Mesenchymal stem cell (in vitro differentiated cells and primary cell): Measurements from ENCODE around the gene LPP.

ENCODE experiments used
- DNase-seq: peaks from one replicate; pipeline ENCODE4 v3.0.0-alpha.2; 2013
- H2AFZ ChIP-seq: one replicate; pipeline ENCODE4 v1.6.1; 2013; ENCODE audit warnings: low read depth, mild to moderate bottlenecking, control low read depth, inconsistent platforms, low read length, moderate library complexity
- H2AK5ac ChIP-seq: 2 replicates; pipeline ENCODE4 v1.6.1; 2013; ENCODE audit warnings: low read length, moderate library complexity, mild to moderate bottlenecking, inconsistent platforms; ENCODE audit not compliant: severe bottlenecking
- H2BK120ac ChIP-seq: one replicate; pipeline ENCODE4 v1.6.1; 2013; ENCODE audit warnings: low read depth, mild to moderate bottlenecking, inconsistent platforms, low read length, moderate library complexity
- H2BK12ac ChIP-seq, 2 experiments: one replicate each; pipeline ENCODE4 v1.6.1; 2013; ENCODE audit warnings: inconsistent platforms in 2 of 2, low read length in 2 of 2, mild to moderate bottlenecking in 2 of 2, moderate library complexity in 2 of 2, control low read depth in 1 of 2
- H2BK15ac ChIP-seq: one replicate; pipeline ENCODE4 v1.6.1; 2013; ENCODE audit warnings: mild to moderate bottlenecking, low read depth, inconsistent platforms; ENCODE audit not compliant: poor library complexity, severe bottlenecking
- H2BK5ac ChIP-seq: 2 replicates; pipeline ENCODE4 v1.6.1; 2013; ENCODE audit warnings: low read depth, mild to moderate bottlenecking, low read length, control low read depth, inconsistent platforms; ENCODE audit not compliant: poor library complexity, severe bottlenecking
- H3K14ac ChIP-seq, 2 experiments: one replicate each; pipeline ENCODE4 v1.6.1; 2013; ENCODE audit warnings: inconsistent platforms in 2 of 2, low read length in 2 of 2, control low read depth in 1 of 2, mild to moderate bottlenecking in 1 of 2, moderate library complexity in 1 of 2
- H3K18ac ChIP-seq, 2 experiments: one replicate each; pipeline ENCODE4 v1.6.1; 2013; ENCODE audit warnings: inconsistent platforms in 2 of 2, low read length in 2 of 2, control low read depth in 1 of 2, low read depth in 1 of 2, mild to moderate bottlenecking in 1 of 2
- H3K23ac ChIP-seq, 2 experiments: one replicate each; pipeline ENCODE4 v1.6.1; 2013; ENCODE audit warnings: inconsistent platforms in 2 of 2, low read length in 2 of 2, mild to moderate bottlenecking in 2 of 2, moderate library complexity in 2 of 2, control low read depth in 1 of 2
- H3K27ac ChIP-seq: 2 replicates; pipeline ENCODE4 v1.5.1; 2013; ENCODE audit warnings: mild to moderate bottlenecking, moderate library complexity, low read length, control low read depth, inconsistent platforms; ENCODE audit not compliant: poor library complexity, severe bottlenecking
- H3K27me3 ChIP-seq, 2 experiments: 2 replicates each; pipeline versions ENCODE4 v1.6.1 to v1.7.0; 2013; ENCODE audit warnings: low read length in 2 of 2, mild to moderate bottlenecking in 2 of 2, moderate library complexity in 2 of 2, control low read depth in 1 of 2, inconsistent platforms in 1 of 2; ENCODE audit not compliant: control insufficient read depth in 1 of 2, insufficient read depth in 1 of 2
- H3K36me3 ChIP-seq, 2 experiments: 2 replicates each; pipeline versions ENCODE4 v1.6.1 to v1.7.0; 2013; ENCODE audit warnings: low read length in 2 of 2, control low read depth in 1 of 2, inconsistent platforms in 1 of 2, low read depth in 1 of 2, mild to moderate bottlenecking in 1 of 2; ENCODE audit not compliant: insufficient read depth in 2 of 2, control insufficient read depth in 1 of 2
- H3K4ac ChIP-seq, 2 experiments: one replicate each; pipeline ENCODE4 v1.6.1; 2013; ENCODE audit warnings: inconsistent platforms in 2 of 2, low read length in 2 of 2, mild to moderate bottlenecking in 2 of 2, moderate library complexity in 2 of 2, control low read depth in 1 of 2, low read depth in 1 of 2
- H3K4me1 ChIP-seq: 2 replicates; pipeline ENCODE4 v1.6.1; 2013; ENCODE audit warnings: low read depth, low read length, control low read depth; ENCODE audit not compliant: control insufficient read depth, insufficient read depth
- H3K4me2 ChIP-seq: 2 replicates; pipeline ENCODE4 v1.6.1; 2013; ENCODE audit warnings: low read length, mild to moderate bottlenecking, inconsistent platforms; ENCODE audit not compliant: poor library complexity, severe bottlenecking
- H3K4me3 ChIP-seq, 2 experiments: 2 replicates each; pipeline versions ENCODE4 v1.5.1 to v1.7.0; 2013; ENCODE audit warnings: low read length in 2 of 2, mild to moderate bottlenecking in 2 of 2, control low read depth in 1 of 2, low read depth in 1 of 2; ENCODE audit not compliant: insufficient read depth in 1 of 2
- H3K79me1 ChIP-seq: replicated peaks from 2 replicates; pipeline ENCODE4 v1.6.1; 2013; ENCODE audit warnings: mild to moderate bottlenecking, control low read depth, low read length, inconsistent platforms; ENCODE audit not compliant: poor library complexity, severe bottlenecking
- H3K9ac ChIP-seq: 2 replicates; pipeline ENCODE4 v1.7.0; 2013; ENCODE audit warnings: mild to moderate bottlenecking, low read length, moderate library complexity
- H3K9me3 ChIP-seq: 2 replicates; pipeline ENCODE4 v1.7.0; 2013; ENCODE audit warnings: mild to moderate bottlenecking, low read length; ENCODE audit not compliant: control insufficient read depth
- H4K8ac ChIP-seq: one replicate; pipeline ENCODE4 v1.6.1; 2013; ENCODE audit warnings: inconsistent platforms, mild to moderate bottlenecking, low read length, moderate library complexity
- H4K91ac ChIP-seq: one replicate; pipeline ENCODE4 v1.6.1; 2013; ENCODE audit warnings: mild to moderate bottlenecking, low read length, inconsistent platforms
- WGBS: methylation state at CpG from one replicate; pipeline ENCODE4 v1.1.7; 2013; ENCODE audit warnings: mixed read lengths; 5-methylcytosine and 5-hydroxymethylcytosine counted together

Gene LPP

GRCh38 chr3:188392076-188392475, 238.1 kb downstream of the LPP start:
- no peaks in the 10 kb centered on the region for H3K36me3 ChIP-seq
- H3K4me2 ChIP-seq: no peak overlapping the region
- H3K9ac ChIP-seq: no peak overlapping the region
- H3K14ac ChIP-seq: no peak overlapping the region
- H3K23ac ChIP-seq: no peak overlapping the region
- no peak overlapping the region for H3K4ac ChIP-seq
- DNase-seq: no peak
- no peak overlapping the region for H2AFZ ChIP-seq
- no peak overlapping the region for H4K8ac ChIP-seq
- no peak overlapping the region for H4K91ac ChIP-seq
- no peak overlapping the region for H2BK120ac ChIP-seq
- no peak overlapping the region for H2BK5ac ChIP-seq
- H3K4me3 ChIP-seq: no peak overlapping the region
- H3K27me3 ChIP-seq: no peaks in the 10 kb centered on the region
- H3K79me1 ChIP-seq: peaks cover 16% of the 10 kb centered on the region
- H3K4me1 ChIP-seq: peaks cover 3% of the 10 kb centered on the region
- H3K27ac ChIP-seq: no peak overlapping the region
- no peak overlapping the region for H2BK12ac ChIP-seq
- H2BK15ac ChIP-seq: no peak overlapping the region
- H3K18ac ChIP-seq: no peak overlapping the region
- no peak overlapping the region for H2AK5ac ChIP-seq
- no peaks in the 10 kb centered on the region for H3K9me3 ChIP-seq
- no CpG with 5 or more reads among the region's 4 CpGs for WGBS

- WGBS: 100% methylated on average over 1 of the region's 1 CpG
- Histone ChIP-seq H2BK120ac (no peak overlapping the region), H3K36me3 (peaks cover 0 to 8% of the 10 kb centered on the region in 2 experiments), H2BK12ac (no peak overlapping the region), H2AFZ (no peak overlapping the region), H3K23ac (no peak overlapping the region), H3K4me1 (peaks cover 3% of the 10 kb centered on the region), H4K91ac (no peak overlapping the region), H3K4me2 (no peak overlapping the region), H2AK5ac (no peak overlapping the region), H3K9ac (no peak overlapping the region), H3K18ac (no peak overlapping the region), H2BK15ac (no peak overlapping the region), H3K4me3 (no peak overlapping the region), H3K4ac (no peak overlapping the region), H4K8ac (no peak overlapping the region), H3K9me3 (no peaks in the 10 kb centered on the region), H3K14ac (no peak overlapping the region), H2BK5ac (no peak overlapping the region), H3K27ac (no peak overlapping the region), H3K79me1 (peaks cover 19% of the 10 kb centered on the region), H3K27me3 (no peaks in the 10 kb centered on the region)
- DNase-seq: no peak
These were observed 240.7 kb downstream of the LPP start for GRCh38 chr3:188394623-188395022.

GRCh38 chr3:188396251-188396650, 242.3 kb downstream of the LPP start:
- Histone ChIP-seq H4K8ac (no peak overlapping the region), H3K23ac (no peak overlapping the region), H3K18ac (no peak overlapping the region), H3K14ac (no peak overlapping the region), H3K36me3 (peaks cover 0 to 8% of the 10 kb centered on the region in 2 experiments), H2BK12ac (no peak overlapping the region), H3K27ac (no peak overlapping the region), H3K4me3 (no peak overlapping the region), H2BK120ac (no peak overlapping the region), H4K91ac (no peak overlapping the region), H3K79me1 (peaks cover 15% of the 10 kb centered on the region), H2AFZ (no peak overlapping the region), H2BK15ac (no peak overlapping the region), H3K4me1 (peaks cover 1% of the 10 kb centered on the region), H3K9me3 (no peaks in the 10 kb centered on the region), H3K27me3 (no peaks in the 10 kb centered on the region), H3K4me2 (no peak overlapping the region), H3K4ac (no peak overlapping the region), H2BK5ac (no peak overlapping the region), H2AK5ac (no peak overlapping the region), H3K9ac (no peak overlapping the region)
- DNase-seq: no peak
- 80% methylated on average over 2 of the region's 2 CpGs for WGBS

- no peak overlapping the region for H2AK5ac ChIP-seq
- peaks cover 4% of the 10 kb centered on the region for H3K9me3 ChIP-seq
- no peak overlapping the region for H2BK15ac ChIP-seq
- peaks cover 1% of the 10 kb centered on the region for H3K4me1 ChIP-seq
- H4K8ac ChIP-seq: no peak overlapping the region
- no peak overlapping the region for H3K27ac ChIP-seq
- H2AFZ ChIP-seq: no peak overlapping the region
- H3K9ac ChIP-seq: peak overlapping the region; percentile 78
- H3K23ac ChIP-seq: no peak overlapping the region
- peak overlapping the region in 1 of 2 experiments; percentile 59 for H3K4me3 ChIP-seq
- H3K4ac ChIP-seq: no peak overlapping the region
- no peak overlapping the region for H2BK5ac ChIP-seq
- peaks cover 13% of the 10 kb centered on the region for H3K79me1 ChIP-seq
- no peak overlapping the region for H3K4me2 ChIP-seq
- 65% methylated on average over 2 of the region's 3 CpGs for WGBS
- DNase-seq: no peak
- no peak overlapping the region for H3K14ac ChIP-seq
- H2BK12ac ChIP-seq: no peak overlapping the region
- H3K27me3 ChIP-seq: no peaks in the 10 kb centered on the region
- no peak overlapping the region for H4K91ac ChIP-seq
- H3K36me3 ChIP-seq: peaks cover 0 to 8% of the 10 kb centered on the region in 2 experiments
- H3K18ac ChIP-seq: no peak overlapping the region
- H2BK120ac ChIP-seq: no peak overlapping the region
These were observed 242.9 kb downstream of the LPP start for GRCh38 chr3:188396900-188397299.
